HT-29 (cell line): Measurements from ENCODE around the gene TTLL6. TPM values are rescaled to one million over a fixed set of nuclear protein-coding genes. Genes with fewer than 3 reads are reported as not detected.
"Not testable (repeated sequence)": the region's sequence is repeated elsewhere in the genome, so short reads cannot be mapped to it uniquely, and the experiment has no call there.

Experiments
- DNase-seq: peaks from one replicate; pipeline ENCODE4 v3.0.0-alpha.2; 2015; ENCODE audit warnings: low spot score
- total RNA-seq: library from RNA; depleted of rRNA; stranded (reverse); fragments of >200 nt; shearing (Covaris generic); gene quantifications from 2 replicates; pipeline ENCODE4 v1.2.3, GENCODE V29; 2014

The TTLL6 gene
- total RNA-seq, 1 experiment from 2014 or later: 0.36 TPM

DNA sequence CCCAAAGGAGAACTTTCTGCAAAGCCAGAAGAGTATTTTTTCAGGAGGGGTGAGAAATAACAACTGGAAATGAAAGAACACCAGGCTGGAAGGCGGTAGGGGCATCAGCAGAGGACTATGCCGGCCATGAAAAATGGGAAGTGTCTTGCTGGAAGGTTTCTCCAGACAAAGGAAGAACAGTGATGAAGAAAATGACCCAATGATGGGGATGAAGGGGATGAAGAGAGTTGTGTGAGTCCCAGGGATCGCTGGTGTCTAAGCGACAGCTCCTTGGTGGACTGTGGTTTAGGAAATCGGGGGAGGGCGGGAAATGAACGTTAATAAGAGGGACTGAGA, 623 bp downstream of the TTLL6 start:
- no peak for DNase-seq

DNA sequence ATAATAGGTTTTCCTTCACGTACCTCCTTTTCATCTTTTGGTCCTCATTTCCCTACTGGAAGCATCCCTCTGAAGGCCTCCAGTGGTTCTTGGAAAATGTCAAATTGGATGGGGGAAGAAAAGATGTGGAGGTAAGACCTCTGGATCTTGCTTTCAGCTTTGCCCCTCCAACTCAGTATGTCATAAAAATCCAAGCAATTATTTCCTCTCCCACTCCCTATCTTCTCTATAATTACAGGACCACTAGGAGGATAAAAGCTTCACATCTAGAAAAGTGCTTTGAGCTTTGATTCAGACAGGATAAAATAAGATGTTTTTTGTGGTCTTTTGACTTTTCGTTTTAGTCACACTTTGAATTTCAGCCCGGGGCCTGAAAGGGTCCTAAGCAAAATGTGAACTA, 1.7 kb downstream of the TTLL6 start:
- DNase-seq: no peak

DNA sequence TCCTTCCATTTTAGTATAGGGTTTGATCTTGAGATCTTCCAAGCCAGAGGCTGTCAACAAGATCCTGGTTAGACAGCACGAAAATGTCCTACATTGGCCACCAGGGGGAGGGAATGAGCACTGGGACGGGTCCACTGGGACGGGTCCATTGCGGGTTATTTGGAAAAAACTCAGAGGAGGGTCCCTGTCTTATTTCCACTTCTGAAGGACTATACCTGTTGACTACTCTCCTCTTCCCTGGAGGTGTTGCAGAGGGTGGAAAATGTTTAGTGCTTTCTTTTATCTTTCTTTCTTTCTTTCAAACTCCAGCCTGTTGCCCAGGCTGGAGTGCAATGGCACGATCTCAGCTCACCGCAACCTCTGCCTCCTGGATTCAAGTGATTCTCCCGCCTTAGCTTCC, 2.5 kb downstream of the TTLL6 start:
- DNase-seq: peak; percentile 67

DNA sequence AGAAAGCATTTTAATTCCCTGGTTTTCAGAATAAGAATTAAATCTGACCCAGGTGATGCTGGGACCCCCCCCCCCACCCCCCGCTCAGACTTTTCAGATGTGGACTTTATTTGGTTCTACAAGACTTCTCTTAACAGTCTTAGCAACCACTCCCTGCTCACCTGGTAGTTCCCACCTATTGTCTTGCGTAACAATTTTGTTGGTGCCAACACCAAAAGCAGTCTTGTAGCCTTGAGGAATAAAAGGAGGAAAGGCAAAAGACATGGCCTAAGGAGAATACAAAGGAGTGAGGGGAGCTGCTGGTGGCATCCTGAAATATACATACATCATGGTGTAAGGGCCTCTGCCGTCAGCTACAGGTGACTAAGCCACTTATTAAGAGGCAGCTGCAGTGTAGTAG, 5.0 kb downstream of the TTLL6 start:
- no peak for DNase-seq

DNA sequence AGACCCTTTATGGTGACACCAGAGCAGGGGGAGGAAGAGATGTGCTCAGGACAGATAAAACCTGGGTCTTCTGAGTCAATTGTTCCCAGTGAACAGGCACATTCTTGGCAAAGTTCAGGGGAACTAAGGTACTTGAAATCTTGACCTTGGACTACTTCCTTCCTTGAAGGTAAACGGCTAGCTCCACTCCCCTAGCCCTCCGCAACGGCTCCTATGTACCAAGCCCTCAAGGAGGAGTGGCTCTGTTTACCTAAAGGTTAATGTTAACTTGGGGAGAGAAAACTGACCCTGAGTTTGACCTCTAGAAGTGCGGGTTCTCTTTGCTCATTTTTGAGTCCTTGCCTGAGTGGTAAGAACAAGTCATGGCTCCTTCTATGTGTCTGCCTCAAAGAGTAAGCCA, 7.8 kb downstream of the TTLL6 start:
- DNase-seq: peak; percentile 38

DNA sequence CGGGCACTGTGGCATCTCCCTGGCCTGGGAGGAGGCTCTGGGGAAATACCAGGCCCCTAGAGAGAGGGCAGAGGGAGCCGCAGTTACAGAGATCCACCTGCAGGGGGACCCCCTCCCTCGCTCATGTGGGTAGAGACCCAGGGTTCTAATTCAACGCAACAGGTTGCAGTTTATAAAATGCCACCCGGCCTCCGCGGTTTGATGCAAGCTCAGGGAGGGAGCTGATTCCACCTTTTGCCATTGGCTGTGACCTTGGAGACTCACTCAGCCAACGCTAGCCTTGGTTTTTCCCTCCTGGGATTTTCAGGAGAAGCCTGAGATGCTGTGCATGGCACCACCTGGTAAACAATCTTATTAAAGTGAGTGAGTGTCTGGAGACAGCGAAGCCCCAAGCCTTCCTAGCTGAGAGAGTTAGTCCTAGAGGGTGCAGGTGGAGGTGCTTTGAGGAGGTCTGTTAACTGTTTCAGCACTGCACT, 12.1 kb downstream of the TTLL6 start:
- peak; percentile 81 for DNase-seq

DNA sequence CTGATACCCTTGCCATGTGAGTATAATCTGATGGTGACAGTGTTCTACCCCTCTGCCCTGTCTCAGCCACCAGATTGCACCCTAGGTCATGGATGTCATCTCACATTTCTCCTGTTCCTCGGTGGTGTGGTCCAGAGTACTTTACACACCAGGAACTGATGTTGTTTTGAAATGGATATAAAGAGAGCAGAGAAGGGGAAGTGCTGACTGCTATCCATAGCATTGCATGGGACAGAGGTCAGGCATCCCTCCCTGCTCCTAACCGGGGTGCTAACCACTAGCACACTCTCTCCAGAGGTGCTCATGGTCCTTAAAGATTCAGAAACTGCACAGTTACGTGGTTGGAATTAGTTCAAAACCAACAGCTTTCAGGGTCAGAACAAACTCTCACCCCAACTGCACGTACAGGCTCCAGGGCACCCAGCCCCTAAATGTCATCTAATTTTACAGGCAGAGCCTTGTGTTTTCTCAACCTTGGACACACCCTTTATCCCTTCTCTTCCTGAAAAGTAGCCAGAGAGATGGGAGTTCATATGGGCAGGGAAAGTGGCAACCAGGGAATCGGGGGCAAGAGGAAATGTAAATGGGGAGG, 16.3 kb downstream of the TTLL6 start:
- DNase-seq: no peak

DNA sequence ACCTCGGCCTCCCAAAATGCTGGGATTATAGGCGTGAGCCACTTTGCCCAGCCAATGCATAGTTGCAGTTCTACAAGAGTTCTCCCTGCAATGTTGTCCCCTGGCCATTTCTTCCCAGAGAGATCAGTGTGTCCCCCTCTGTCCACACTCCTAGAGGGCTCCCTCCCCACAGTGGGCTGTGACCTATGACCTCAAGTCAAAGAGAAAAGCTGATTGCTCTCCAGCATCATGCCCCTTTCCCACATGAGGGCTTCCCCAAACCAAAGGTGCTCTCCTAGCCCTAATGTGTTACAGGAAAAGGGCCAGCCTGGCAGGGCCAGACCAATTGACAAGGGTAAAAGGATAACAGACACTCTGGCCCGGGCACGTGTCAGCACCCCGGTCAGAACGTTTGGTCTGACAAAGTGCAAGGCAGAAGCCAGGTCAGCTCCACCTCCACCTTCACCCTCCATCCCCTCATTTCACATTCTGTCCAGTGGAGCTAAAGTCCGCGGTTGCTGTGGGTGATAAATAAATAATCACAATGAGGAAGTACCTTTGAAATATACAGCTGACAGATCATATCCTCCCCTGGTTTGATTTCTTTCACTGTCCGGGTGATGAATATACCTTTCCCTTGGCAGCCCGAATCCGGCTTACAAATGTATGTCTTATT, 17.8 kb downstream of the TTLL6 start:
- peak; percentile 87 for DNase-seq

DNA sequence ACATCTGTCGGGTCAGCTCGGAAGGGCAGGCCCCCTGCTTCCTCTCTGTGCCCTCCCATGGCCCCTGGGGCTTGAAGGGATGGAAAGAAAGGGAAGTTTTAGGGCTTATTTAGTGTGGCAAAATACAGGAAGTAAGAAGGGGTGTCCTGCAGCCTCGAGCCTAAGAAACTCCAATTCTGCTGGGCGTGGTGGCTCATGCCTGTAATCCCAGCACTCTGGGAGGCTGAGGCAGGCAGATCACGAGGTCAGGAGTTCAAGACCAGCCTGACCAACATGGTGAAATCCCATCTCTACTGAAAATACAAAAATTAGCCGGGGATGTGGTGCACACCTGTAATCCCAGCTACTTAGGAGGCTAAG, 20.9 kb downstream of the TTLL6 start:
- not testable (repeated sequence) for DNase-seq

DNA sequence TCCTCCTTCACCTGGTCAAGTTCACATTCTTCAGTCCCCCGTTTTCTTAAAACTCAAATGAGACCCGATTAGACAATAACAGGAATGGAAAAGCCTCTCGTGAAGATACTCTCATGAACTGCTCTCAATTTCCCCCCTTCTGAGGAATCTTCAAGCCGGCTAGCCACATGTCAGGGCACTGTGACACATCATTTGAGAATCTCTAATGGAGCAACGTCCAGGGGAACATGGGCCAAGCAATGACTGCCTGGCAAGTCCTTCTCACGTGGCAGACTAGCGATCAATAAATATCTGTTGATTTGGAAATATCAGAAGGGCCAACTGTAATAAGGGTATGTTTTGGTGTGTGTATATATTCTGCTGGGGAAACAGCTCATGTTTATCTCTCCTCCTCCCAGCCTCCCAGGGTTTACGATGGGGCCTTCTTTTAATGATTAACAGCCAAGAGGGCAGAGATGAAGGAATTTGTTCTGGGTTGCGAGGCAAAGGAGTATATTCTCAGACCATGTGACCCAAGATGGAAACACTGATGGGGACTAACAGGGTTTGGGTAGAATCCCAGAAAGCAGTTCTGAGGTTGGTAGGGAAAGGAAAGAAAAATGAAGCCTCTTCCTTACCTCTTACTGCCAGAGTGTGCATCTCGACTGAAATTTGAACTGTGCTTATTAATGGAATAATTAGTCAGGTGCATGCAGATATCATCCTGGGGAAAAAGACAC, 21.4 kb downstream of the TTLL6 start:
- peak; percentile 94 for DNase-seq

DNA sequence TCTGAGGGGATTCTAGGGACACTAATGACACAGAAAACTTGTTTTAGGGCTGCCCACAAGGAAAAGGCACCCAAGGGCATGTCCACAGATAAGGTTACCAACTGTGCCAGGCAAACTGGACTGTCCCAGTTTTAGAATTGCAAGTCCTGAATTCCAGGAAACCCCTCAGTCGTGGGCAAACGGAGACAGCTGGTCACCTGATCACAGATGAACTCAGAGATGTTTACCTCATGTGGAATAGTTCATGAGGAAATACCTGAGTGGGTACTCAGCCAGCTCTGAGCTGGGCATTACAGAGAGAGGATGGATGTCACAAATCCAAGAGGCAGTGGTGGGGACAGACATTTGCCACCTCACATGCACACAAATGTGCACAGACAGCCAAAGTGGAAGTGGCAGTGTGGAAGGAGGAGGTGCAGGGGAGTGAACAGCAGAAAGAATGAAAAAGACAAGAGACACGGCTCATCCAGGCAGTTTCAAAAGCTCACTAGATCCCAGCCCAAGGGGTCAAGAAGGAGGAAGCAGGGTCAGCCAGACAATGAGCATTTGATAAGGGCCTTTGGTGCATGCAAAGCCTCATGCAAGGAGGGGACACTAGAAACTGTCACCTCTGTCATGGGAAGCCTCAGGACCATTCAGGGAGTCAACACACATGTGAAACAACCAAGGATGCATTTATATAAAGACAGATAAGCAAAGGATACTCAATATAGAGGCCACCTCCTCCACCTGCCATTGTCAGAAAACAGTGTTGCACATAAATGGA, 24.8 kb downstream of the TTLL6 start:
- no peak for DNase-seq

DNA sequence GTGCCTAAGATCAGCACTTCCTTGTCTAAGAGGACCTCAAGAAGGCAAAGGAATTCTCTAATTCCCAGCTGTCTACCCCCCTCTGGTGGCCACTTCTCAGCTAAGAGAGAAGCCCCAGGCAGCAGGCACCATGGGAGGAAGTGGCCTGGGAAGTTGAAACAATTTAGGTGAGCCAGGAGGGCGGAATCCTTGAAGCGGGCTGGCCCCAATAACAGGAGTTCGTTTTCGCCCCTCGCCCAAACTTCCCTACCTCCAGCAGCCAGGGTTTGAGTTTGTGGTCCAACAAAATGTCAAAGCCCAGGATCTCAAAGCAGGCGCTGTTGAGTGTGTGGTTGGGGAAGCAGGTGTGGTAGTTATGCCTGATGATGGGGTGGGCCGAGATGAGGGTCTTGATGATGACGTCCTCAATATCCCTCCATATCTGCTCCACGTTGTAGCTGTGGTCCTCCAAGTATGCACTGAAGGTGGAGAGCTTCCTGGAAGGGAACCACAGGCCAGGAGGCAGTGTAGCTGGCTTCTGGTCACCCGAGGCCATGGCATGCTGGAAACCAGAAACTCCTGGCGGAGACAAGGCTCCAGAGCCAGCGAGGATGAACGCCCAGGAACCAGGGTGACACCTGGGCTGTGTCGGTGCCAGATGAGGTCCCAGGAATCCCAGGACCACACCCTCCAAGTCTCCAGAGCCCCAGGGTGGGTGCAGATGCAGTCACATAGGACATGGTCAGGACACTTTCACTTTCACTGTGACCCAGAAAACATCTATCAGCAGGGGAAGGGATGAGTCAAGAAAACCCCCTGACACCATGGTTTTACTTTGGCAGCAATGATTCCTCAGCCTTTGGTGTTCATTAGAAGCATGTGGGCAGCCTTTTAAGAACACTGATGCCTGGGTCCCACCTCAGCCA, 25.6 kb downstream of the TTLL6 start:
- peak; percentile 96 for DNase-seq

DNA sequence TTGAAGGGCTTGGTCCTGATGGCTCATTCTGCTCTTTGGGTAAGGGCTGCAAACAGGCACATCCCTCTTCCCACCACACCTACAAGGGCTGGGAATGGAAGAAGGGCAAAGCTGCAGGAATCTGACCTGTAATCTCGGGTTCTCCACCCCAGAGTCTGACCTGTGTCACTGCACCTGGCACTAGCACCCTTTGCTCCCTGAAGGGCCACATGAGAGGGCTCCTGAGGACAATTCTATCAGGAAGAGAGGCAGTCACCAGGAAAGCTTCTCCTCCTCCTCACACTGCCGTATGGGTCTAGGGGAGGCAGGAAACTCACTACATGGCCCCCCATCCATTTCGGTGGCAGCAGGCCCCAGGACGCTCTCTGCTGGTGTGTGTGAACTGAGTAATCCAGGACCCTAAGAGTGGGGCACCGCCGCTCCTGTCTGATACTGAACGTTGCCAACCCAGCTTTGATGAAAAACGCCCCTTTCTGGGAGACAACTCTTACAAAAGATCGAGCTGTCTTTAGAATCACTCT, 26.4 kb downstream of the TTLL6 start:
- peak; percentile 19 for DNase-seq

DNA sequence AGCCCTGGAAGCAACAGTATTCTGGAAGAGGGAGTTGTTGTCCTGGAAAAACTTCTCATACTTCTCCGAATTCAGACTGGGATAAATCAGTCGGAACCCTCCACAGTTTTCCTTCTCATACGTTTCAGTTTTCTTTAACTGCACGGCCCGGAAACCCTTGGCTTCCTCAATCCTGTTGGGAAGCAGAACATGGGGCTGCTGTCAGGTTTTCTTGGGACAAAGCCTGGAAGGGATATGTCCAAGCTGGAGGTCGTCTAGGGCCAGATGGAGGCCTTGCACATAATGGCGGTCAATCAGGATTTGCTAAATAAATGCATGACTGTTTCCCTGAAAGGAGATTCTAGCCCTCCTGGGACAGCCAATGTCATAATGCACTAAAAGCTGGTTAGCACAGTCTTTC, 29.2 kb downstream of the TTLL6 start:
- no peak for DNase-seq

DNA sequence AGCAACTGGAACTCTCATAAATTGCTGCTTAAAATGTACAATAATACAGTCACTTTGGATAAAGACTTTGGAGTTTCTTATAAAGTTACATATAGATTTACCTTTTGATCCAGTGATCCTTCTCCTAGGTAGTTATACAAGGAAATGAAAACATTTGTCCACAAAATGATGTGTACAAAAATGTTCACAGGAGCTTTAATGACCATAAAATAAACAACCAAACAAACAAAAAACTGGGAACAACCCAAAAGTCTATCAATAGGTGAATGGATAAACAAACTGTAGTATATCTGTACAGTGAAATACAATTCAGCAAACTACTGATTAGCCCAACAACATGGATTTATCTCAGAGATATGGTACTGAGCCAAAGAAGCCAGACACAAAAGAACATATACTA, 37.6 kb downstream of the TTLL6 start:
- DNase-seq: no peak

DNA sequence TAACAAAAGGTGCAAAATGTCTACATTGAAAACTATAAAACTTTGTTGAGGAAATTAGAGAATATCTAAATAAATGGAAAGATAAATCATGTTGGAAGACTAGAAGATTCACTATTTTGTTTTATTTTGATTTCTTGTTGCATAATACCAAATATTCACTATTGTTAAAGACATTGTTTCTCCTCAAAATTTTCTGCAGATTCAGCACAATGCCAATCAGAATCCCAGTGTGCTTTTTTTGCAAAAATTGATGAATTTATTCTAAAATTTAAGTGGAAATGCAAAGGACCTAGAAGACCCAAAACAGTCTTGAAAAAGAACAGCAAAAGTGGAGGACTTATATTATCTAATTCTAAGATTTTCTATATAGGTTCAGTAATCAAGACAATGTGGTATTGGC, 40.4 kb downstream of the TTLL6 start:
- no peak for DNase-seq

DNA sequence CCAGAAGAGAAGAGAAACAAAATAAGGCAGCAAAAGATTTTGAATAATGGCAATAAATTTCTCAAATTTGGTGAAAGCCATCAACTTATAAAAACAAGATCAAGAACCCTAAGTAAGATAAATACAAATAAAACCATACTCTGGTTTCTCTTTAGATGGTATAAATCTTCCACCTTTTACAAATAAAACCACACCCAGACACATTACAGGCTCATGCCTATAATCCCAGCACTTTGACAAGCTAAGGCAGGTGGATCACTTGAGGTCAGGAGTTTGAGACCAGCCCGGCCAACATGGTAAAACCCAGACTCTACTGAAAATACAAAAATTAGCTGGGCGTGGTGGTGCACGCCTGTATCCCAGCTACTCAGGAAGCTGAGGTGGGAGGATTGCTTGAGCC, 43.8 kb downstream of the TTLL6 start:
- no peak for DNase-seq

DNA sequence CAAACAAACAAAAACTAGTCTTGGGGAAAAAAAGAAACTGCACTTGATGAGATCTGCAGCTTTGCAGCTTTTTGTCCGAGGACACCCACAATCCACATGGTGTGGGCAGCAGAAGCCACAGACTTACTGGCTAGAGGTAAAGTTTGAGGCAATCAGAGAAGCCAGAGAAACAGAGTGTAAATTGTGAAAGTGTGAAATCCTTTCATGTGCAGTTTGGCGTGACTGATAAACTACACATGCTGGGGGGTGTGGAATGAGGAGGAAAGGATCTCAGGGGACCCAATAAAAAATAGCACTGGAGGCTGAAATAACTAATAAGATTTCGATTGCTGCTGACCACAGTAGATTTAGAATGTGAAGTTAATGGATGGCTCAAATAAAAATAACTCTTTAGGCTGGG, 46.1 kb downstream of the TTLL6 start:
- DNase-seq: no peak

DNA sequence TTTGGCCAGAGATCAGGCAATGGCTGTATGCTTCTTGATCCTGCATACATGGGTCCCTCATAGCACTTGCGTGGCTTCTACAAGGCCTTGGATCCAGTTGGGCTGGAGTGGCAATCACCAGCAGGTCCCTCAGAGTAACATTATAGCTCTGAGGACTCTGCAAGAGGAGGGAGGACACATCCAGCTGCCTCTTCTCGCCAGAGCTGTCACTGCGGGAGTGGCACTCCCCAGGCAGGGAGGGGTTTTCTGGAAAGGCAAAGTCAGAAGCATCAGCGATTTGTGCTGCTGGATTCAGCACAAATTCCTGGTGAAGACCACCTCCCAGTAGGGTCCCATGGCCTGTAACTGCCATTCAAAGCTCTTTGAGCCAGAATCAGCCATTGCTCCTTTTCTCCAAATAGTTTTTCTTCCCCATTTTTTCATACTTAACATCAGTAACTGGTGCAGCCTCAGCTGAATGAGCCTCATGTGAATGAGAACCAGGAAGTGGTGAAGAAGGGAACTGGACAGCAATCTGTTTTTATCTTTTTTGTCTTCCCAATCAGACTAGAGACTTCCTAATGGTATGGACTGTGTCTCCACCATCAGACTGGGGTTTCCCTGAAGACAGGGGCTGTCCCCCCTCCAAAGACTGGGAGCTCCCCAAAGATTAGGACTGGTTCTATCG, 47.9 kb downstream of the TTLL6 start:
- no peak for DNase-seq

DNA sequence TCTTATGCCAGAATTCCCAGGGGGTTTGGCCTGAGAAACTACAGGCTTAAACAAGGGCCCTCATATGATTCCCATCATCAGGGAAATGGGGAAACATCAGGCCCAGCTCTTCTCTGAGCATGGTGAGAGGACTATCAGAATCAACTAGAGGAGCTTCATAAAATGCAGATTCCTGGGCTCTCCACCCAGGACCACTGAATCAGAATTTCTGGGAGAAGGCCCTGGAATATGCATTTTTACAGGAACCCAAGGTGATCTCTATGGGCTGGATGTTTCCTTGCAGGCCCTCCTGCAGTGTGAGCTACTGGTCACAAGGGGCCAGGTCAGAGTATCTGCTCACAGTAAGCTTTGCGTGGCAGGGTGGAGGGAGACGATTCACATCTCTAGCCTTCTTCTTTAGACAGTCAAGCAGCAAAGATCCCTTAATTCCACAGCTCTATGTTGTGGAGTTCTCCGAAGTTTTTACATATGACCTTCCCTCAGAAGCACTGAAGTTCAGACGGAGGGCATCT, 49.7 kb downstream of the TTLL6 start:
- DNase-seq: no peak
